DOHH2 (cell line): Measurements from ENCODE around the gene PGBD5.

ENCODE experiments used
- CTCF ChIP-seq: fragments of 200-600 bp; sonication (generic); IDR thresholded peaks from one replicate; pipeline ENCODE4 v1.5.1; 2014; ENCODE audit warnings: antibody characterized with exemption, mild to moderate bottlenecking, low read depth, low read length; ENCODE audit not compliant: poor library complexity, severe bottlenecking
- EZH2phosphoT487 ChIP-seq: fragments of 200-600 bp; sonication (generic); IDR thresholded peaks from 2 replicates; pipeline ENCODE4 v1.6.1; 2017; ENCODE audit warnings: borderline replicate concordance, mild to moderate bottlenecking, antibody characterized with exemption, low read length, moderate library complexity, mixed read lengths

GRCh38 chr1:230307213-230307612, 118.9 kb downstream of the PGBD5 start:
- TF ChIP-seq CTCF (no peak), EZH2phosphoT487 (no peak)
